Stimulated activated CD8-positive, alpha-beta memory T cell treated with anti-CD3 and anti-CD28 coated beads, Interleukin-2, amount 100 ng/mL, for 48 hours (primary cell): ENCODE measurements around the gene SLC5A3.

Experiments used
- DNase-seq, 2 donors: peaks; one replicate each; pipeline ENCODE4 v3.0.0-alpha.2; 2020; ENCODE audit warnings: low read depth in 2 of 2

Gene SLC5A3

GRCh38 chr21:34100337-34100736 lies 27.0 kb downstream of the SLC5A3 start:
- no peak for DNase-seq

GRCh38 chr21:34100790-34101189 lies 27.4 kb downstream of the SLC5A3 start:
- no peak for DNase-seq

- no peak for DNase-seq
Measured at GRCh38 chr21:34105947-34106541, 32.7 kb downstream of the SLC5A3 start.

- no peak for DNase-seq
Measured at GRCh38 chr21:34107606-34108005, 34.2 kb downstream of the SLC5A3 start.

GRCh38 chr21:34109075-34109474 lies 35.7 kb downstream of the SLC5A3 start:
- DNase-seq = no peak

- DNase-seq = no peak
Measured at GRCh38 chr21:34110594-34111202, 37.3 kb downstream of the SLC5A3 start.

GRCh38 chr21:34112316-34113033 lies 39.1 kb downstream of the SLC5A3 start:
- no peak for DNase-seq

GRCh38 chr21:34113842-34114241 lies 40.5 kb downstream of the SLC5A3 start:
- no peak for DNase-seq

GRCh38 chr21:34115160-34115559 lies 41.8 kb downstream of the SLC5A3 start:
- DNase-seq = no peak

GRCh38 chr21:34116569-34116968 lies 43.2 kb downstream of the SLC5A3 start:
- DNase-seq = no peak

- DNase-seq = no peak
Measured at GRCh38 chr21:34120867-34121266, 47.5 kb downstream of the SLC5A3 start.

- DNase-seq = no peak
Measured at GRCh38 chr21:34122047-34122446, 48.7 kb downstream of the SLC5A3 start.
